GM12873 (cell line): ENCODE results near the gene ABCC9.

Experiments used
- TF ChIP-seq, protein P1 (sequence below): IDR thresholded peaks from 2 replicates; pipeline ENCODE4 v1.5.1; 2012; ENCODE audit warnings: low read depth, mild to moderate bottlenecking, moderate library complexity, low read length, control low read depth; ENCODE audit not compliant: insufficient read depth; ENCODE audit errors: missing control alignments

Gene ABCC9

DNA sequence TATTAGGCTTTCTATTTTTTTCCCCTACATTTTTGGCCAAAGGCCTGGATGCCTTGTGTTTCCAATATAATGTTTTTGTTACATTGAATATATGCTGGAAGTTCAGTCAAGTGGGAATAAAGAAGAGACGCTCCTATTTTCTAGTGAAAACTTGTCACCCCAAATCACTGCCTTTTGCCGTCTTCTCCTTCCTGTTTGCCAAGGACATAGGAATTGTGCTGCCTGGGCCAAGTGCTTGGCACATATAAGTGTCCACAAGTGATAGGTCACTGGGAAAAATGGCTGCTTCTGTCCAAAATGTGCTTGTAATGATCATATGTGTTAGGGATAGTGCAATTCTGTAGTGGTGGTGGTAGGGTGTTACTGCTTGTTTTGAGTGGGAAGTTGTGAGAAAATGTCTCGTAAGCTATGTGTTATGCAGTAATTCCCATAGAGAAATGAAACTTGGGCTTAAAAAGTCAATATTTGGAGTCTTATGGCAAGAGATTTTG is 155.1 kb downstream of the ABCC9 start:
- TF ChIP-seq, protein P1, sequence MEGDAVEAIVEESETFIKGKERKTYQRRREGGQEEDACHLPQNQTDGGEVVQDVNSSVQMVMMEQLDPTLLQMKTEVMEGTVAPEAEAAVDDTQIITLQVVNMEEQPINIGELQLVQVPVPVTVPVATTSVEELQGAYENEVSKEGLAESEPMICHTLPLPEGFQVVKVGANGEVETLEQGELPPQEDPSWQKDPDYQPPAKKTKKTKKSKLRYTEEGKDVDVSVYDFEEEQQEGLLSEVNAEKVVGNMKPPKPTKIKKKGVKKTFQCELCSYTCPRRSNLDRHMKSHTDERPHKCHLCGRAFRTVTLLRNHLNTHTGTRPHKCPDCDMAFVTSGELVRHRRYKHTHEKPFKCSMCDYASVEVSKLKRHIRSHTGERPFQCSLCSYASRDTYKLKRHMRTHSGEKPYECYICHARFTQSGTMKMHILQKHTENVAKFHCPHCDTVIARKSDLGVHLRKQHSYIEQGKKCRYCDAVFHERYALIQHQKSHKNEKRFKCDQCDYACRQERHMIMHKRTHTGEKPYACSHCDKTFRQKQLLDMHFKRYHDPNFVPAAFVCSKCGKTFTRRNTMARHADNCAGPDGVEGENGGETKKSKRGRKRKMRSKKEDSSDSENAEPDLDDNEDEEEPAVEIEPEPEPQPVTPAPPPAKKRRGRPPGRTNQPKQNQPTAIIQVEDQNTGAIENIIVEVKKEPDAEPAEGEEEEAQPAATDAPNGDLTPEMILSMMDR, result no peak

DNA sequence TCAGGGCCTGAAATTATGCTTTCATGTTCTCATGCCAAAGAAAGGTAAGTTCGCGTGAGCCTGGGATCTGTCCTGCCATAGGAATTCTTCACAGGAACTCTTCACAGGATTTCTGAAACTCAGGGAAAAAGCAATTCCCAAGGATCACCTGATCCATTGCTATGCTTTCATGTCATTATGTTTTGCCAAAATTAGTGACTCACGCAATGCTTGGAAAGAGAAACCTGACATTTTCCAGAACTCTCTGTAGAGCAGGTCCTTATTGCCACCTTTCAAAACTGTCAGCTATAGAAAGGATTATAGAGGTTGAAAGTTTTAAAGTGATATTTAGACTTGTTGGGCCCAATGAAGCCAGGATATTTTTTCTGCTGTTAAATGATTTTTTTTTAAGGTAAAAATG is 160.4 kb downstream of the ABCC9 start:
- TF ChIP-seq, protein P1, result no peak

DNA sequence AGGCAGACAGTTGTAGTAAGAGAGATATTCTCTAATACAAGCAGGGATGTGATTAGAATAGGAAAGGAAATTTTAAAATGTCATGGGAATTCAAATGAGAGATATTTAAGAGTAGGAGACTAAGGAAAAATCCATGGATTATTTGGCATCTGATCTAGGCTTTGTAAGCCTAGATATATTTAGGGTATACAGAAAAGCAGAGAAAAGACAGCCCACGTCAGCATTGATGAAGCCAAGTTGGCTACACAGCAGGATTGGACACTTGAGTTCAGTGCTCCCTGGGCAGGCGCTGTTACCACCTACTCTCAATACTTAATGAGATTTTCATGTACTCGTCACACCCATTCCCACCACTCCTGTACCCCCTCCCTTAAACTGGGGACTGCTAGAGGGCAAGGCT is 165.1 kb downstream of the ABCC9 start:
- TF ChIP-seq, protein P1, result no peak

DNA sequence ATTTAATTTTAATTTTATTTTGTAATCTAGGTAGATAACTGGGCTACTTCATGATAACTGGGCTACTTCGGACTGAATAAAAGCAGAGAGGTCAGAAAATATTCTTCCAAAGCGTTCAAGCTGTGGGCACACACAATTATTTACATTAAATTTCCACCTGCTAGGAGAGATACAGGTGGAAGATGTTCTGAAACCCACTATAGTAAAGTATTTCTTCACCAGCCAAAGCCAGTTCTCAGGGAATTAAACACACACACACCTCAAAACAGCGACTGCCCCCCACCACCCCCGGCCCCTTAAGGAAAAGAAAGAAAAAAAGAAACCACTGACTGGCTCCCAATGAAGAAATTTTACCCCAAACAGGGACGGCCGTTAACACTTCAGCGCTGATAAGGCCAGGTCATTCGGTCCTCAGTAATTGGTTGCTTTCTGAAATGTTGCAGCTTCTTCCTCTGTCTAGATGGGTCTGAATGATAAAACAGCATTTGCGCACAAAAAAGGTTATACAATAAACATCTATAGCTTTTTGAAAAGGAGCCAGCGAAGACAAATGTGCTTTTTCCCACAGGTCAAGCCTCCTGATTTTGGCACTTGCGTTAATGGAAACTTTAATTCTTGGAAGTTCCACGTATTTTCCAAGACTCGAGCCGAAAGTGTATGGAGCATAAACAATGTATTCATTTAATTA is 165.9 kb downstream of the ABCC9 start:
- TF ChIP-seq, protein P1, result no peak

DNA sequence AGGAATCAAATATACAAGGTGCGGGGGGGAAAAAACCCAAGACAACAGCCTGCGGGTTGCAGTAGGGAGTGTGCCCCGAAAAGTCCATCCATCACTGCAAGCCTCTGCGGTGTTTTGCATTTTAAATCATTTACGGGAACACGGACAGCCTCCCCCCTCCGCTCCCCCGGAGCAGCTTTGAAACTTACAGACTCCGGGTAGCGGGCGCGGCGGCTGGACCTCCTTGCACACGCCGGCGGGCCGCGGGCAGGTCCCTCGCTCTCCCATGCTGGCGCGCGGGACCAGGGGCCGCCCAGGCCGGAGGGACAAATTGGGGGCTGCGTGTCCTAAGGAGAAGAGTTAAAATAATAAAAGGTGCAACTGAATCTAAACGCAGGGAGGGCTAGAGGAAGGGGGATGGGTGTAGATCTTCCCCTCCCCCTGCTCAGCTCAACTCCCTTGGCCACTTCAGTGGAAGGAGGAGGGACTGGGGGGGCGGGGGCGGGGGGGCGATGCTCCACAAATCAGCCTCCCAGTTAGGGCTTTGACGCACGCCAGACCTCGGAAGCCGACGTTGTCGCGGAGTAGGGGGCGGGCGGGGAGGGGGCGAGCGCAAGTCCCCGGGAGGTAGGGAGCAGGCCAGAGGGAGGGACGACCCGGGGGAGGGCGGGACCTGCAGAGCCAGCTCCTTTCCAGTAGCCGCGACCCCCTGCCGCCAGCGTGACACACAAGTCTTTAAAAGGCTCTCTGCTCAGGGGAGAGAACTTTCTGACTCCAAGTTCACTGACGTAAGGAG is 166.7 kb downstream of the ABCC9 start, which contains the start of gene KCNJ8:
Gene KCNJ8, minus strand, starts transcription at position 349 of the 775 bp plus-strand sequence. CDS start 1,090 bp downstream, outside the sequence.
- TF ChIP-seq, protein P1, result no peak

DNA sequence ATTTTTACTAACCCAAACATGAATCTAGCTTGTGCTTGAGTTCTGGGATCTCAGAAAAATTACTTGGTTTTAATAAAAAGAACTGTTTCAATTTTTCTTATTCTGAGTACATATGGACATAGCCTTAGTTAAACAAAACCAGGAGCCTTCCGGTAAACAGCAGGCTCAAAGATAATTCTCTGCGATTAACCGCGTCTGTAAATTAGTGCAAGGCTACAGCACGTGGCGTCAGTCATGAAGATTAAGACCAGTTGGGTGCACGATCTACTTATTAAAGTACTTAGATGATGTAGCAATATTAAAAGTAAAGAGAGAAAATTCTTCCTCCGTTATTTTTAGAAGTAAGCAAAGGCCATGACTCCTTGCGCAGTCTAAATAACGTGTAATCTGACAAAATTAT is 167.4 kb downstream of the ABCC9 start:
- TF ChIP-seq, protein P1, result no peak

DNA sequence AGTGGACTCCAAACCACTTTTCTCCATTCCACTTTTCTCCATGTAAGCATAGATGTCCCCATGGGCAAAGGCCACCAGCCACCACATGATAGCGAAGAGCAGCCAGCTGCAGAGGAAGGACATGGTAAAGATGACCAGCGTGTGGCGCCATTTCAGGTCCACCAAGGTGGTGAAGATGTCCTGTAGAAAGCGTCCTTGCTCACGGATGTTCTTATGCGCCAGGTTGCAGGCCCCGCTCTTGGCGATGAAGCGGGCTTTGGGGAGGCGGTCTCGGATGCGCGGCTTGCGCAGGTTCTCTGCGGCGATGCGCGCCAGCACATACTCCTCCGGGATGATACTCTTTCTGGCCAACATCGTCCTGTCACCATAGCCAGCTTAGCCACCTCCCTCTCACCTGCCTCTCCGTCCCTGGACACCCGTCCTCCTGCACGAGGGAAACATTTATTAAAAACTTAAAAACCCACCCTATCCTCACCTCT is 167.9 kb downstream of the ABCC9 start:
- TF ChIP-seq, protein P1, result peak; percentile 12
